HEK293 (cell line): ENCODE measurements around the gene SNX15.

Experiments used
- CTCF ChIA-PET: fragments of 350-600 bp; formaldehyde crosslinking; extraction: SDS; loops from one replicate; lab custom pipeline; 2021; ENCODE audit warnings: antibody characterized with exemption; lab: Yijun Ruan, JAX
- POLR2A ChIA-PET: fragments of 300-600 bp; formaldehyde crosslinking; extraction: SDS; loops from one replicate; lab custom pipeline; 2020; ENCODE audit warnings: antibody characterized with exemption, inconsistent platforms; lab: Yijun Ruan, JAX
- H3K27ac ChIP-seq: fragments of 200-500 bp; sonication (Bioruptor generic); 2 replicates; pipeline ENCODE4 v1.5.1; 2014; ENCODE audit warnings: low read depth, low read length, control low read depth, inconsistent platforms; ENCODE audit errors: extremely low read depth
- H3K36me3 ChIP-seq, 2 experiments: fragments of 200-500 bp in 1 of 2; sonication (Bioruptor generic) in 1 of 2; 1 replicate in 1 of 2; 2 replicates in 1 of 2; pipeline ENCODE4 v1.5.1; 2014 to 2017; ENCODE audit warnings: inconsistent platforms in 2 of 2, low read length in 2 of 2; ENCODE audit not compliant: control insufficient read depth in 2 of 2, insufficient read depth in 1 of 2
- H3K4me1 ChIP-seq: fragments of 200-500 bp; sonication (Bioruptor generic); 2 replicates; pipeline ENCODE4 v1.5.1; 2014; ENCODE audit warnings: mild to moderate bottlenecking, low read length, inconsistent platforms; ENCODE audit not compliant: control insufficient read depth, insufficient read depth
- H3K4me3 ChIP-seq: 2 replicates; pipeline ENCODE4 v1.5.1; 2011; ENCODE audit warnings: low read depth, mild to moderate bottlenecking, control low read depth, low read length, moderate library complexity
- H3K9me3 ChIP-seq: fragments of 200-500 bp; sonication (Bioruptor generic); 2 replicates; pipeline ENCODE4 v1.5.1; 2014; ENCODE audit warnings: low read depth, low read length, inconsistent platforms; ENCODE audit not compliant: control insufficient read depth, insufficient read depth
- ATF2 ChIP-seq: fragments of 450-650 bp; formaldehyde crosslinking; IDR thresholded peaks from 2 replicates; pipeline ENCODE4 v1.5.1; 2016; ENCODE audit warnings: missing biosample characterization, missing genetic modification characterization, low read depth
- GLI4 ChIP-seq: fragments of 450-650 bp; formaldehyde crosslinking; IDR thresholded peaks from 2 replicates; pipeline ENCODE4 v1.5.1; 2016; ENCODE audit warnings: missing biosample characterization, missing genetic modification characterization
- GLIS1 ChIP-seq: fragments of 450-650 bp; formaldehyde crosslinking; IDR thresholded peaks from 2 replicates; pipeline ENCODE4 v1.5.1; 2016; ENCODE audit warnings: missing biosample characterization, missing genetic modification characterization
- KLF1 ChIP-seq: fragments of 450-650 bp; formaldehyde crosslinking; IDR thresholded peaks from 2 replicates; pipeline ENCODE4 v1.5.1; 2016; ENCODE audit warnings: missing biosample characterization, missing genetic modification characterization
- KLF17 ChIP-seq: fragments of 450-650 bp; formaldehyde crosslinking; IDR thresholded peaks from 2 replicates; pipeline ENCODE4 v1.5.1; 2016; ENCODE audit warnings: missing biosample characterization, missing genetic modification characterization
- MZF1 ChIP-seq: fragments of 450-650 bp; formaldehyde crosslinking; IDR thresholded peaks from 2 replicates; pipeline ENCODE4 v1.5.1; 2017; ENCODE audit warnings: missing biosample characterization, missing genetic modification characterization, borderline replicate concordance
- WT1 ChIP-seq: fragments of 450-650 bp; formaldehyde crosslinking; IDR thresholded peaks from 2 replicates; pipeline ENCODE4 v1.5.1; 2016; ENCODE audit warnings: missing biosample characterization, missing genetic modification characterization
- YY2 ChIP-seq: fragments of 450-650 bp; formaldehyde crosslinking; IDR thresholded peaks from 2 replicates; pipeline ENCODE4 v1.5.1; 2016; ENCODE audit warnings: missing biosample characterization, missing genetic modification characterization
- ZBTB11 ChIP-seq: fragments of 450-650 bp; formaldehyde crosslinking; conservative IDR thresholded peaks from 2 replicates; pipeline ENCODE4 v1.5.1; 2016; ENCODE audit warnings: low read depth, missing biosample characterization, missing genetic modification characterization
- ZBTB17 ChIP-seq: fragments of 450-650 bp; formaldehyde crosslinking; IDR thresholded peaks from 2 replicates; pipeline ENCODE4 v1.5.1; 2016; ENCODE audit warnings: missing biosample characterization, missing genetic modification characterization
- ZNF132 ChIP-seq: fragments of 450-650 bp; formaldehyde crosslinking; IDR thresholded peaks from 2 replicates; pipeline ENCODE4 v1.5.1; 2017; ENCODE audit warnings: missing biosample characterization, missing genetic modification characterization, borderline replicate concordance
- ZNF214 ChIP-seq: fragments of 450-650 bp; formaldehyde crosslinking; IDR thresholded peaks from 2 replicates; pipeline ENCODE4 v1.5.1; 2017; ENCODE audit warnings: missing biosample characterization, mild to moderate bottlenecking, missing genetic modification characterization, borderline replicate concordance
- ZNF23 ChIP-seq: fragments of 450-650 bp; formaldehyde crosslinking; IDR thresholded peaks from 2 replicates; pipeline ENCODE4 v1.5.1; 2016; ENCODE audit warnings: missing biosample characterization, missing genetic modification characterization, borderline replicate concordance
- ZNF341 ChIP-seq: fragments of 450-650 bp; formaldehyde crosslinking; IDR thresholded peaks from 2 replicates; pipeline ENCODE4; 2016; ENCODE audit warnings: low read depth, missing biosample characterization, missing genetic modification characterization
- ZNF398 ChIP-seq: fragments of 450-650 bp; formaldehyde crosslinking; IDR thresholded peaks from 2 replicates; pipeline ENCODE4 v1.5.1; 2017; ENCODE audit warnings: missing biosample characterization, missing genetic modification characterization
- ZNF558 ChIP-seq: fragments of 450-650 bp; formaldehyde crosslinking; IDR thresholded peaks from 2 replicates; pipeline ENCODE4 v1.5.1; 2016; ENCODE audit warnings: missing biosample characterization, missing genetic modification characterization
- ZNF560 ChIP-seq: fragments of 450-650 bp; formaldehyde crosslinking; IDR thresholded peaks from 2 replicates; pipeline ENCODE4 v1.5.1; 2017; ENCODE audit warnings: missing biosample characterization, missing genetic modification characterization, borderline replicate concordance
- ZNF596 ChIP-seq: fragments of 450-650 bp; IDR thresholded peaks from 2 replicates; pipeline ENCODE4 v1.5.0; 2018; ENCODE audit warnings: missing biosample characterization, mild to moderate bottlenecking, missing genetic modification characterization, moderate library complexity

The SNX15 gene

GRCh38 chr11:64998141-64998540 lies 29.1 kb upstream of the SNX15 start:
- H3K36me3 ChIP-seq = no peaks in the 10 kb centered on the region
- H3K4me3 ChIP-seq = no peak overlapping the region
- no peak overlapping the region for H3K27ac ChIP-seq
- TF ChIP-seq ZNF558 (no peak), ZNF23 (tag by site-specific recombination) (peak; percentile 96), ZBTB17 (tag by site-specific recombination) (peak; percentile 99), GLI4 (tag by site-specific recombination) (no peak)
- TF ChIP-seq, all 188 proteins: peak for 2
- Histone ChIP-seq H3K4me1 (no peaks in the 10 kb centered on the region), H3K9me3 (no peaks in the 10 kb centered on the region)
- ChIA-PET POLR2A (interaction anchor here (0.6 kb wide), 1 partner anchor 72 kb away, joined by 8 read pairs; no protein-coding TSS in a partner anchor), CTCF (interaction anchor here (0.5 to 3.7 kb wide), 6 partner anchors 14 to 180 kb away, joined by 3 to 15 read pairs (median 4); partner anchors contain the start of gene ARL2)

- H3K36me3 ChIP-seq = no peaks in the 10 kb centered on the region
- no peaks in the 10 kb centered on the region for H3K4me1 ChIP-seq
- ChIA-PET CTCF (interaction anchor here (0.5 to 3.7 kb wide), 5 partner anchors 14 to 179 kb away, joined by 3 to 15 read pairs (median 4); partner anchors contain the start of gene ARL2), POLR2A (interaction anchor here (0.6 kb wide), 1 partner anchor 14 kb away, joined by 4 read pairs; no protein-coding TSS in a partner anchor)
- H3K4me3 ChIP-seq = no peak overlapping the region
- no peak overlapping the region for H3K27ac ChIP-seq
- TF ChIP-seq ZBTB17 (tag by site-specific recombination) = no peak
- peak; percentile 86 for TF ChIP-seq KLF1 (tag by site-specific recombination)
- TF ChIP-seq GLIS1 (tag by site-specific recombination) = peak; percentile 23; the same call in 1 of the 2 replicates
- TF ChIP-seq WT1 (tag by site-specific recombination) = peak; percentile 70; the same call in 1 of the 2 replicates
- TF ChIP-seq ZNF214 = no peak
- TF ChIP-seq KLF17 (tag by site-specific recombination) = peak; percentile 76
- peak; percentile 26; the same call in 1 of the 2 replicates for TF ChIP-seq ZNF398
- 0 out of 2 replicates have a peak, but pooled peaks have one; percentile 17 for TF ChIP-seq ZNF341 (tag by site-specific recombination)
- no peaks in the 10 kb centered on the region for H3K9me3 ChIP-seq
Observed at GRCh38 chr11:64998690-64999431, 28.4 kb upstream of the SNX15 start.

- Histone ChIP-seq H3K36me3 (no peaks in the 10 kb centered on the region), H3K4me1 (no peaks in the 10 kb centered on the region), H3K27ac (no peak overlapping the region), H3K9me3 (no peaks in the 10 kb centered on the region), H3K4me3 (no peak overlapping the region)
- CTCF ChIA-PET = interaction anchor here (1.0 to 3.7 kb wide), 3 partner anchors 14 to 36 kb away, joined by 4 to 15 read pairs (median 5); partner anchors contain the start of gene ARL2
- POLR2A ChIA-PET = interaction anchor here (0.7 kb wide), 1 partner anchor 496 kb away, joined by 3 read pairs; no protein-coding TSS in a partner anchor
- no peak for TF ChIP-seq ZNF560 (tag by site-specific recombination)
- no peak for TF ChIP-seq KLF17 (tag by site-specific recombination)
- no peak for TF ChIP-seq ZBTB11 (tag by site-specific recombination)
- TF ChIP-seq ATF2 = no peak
- TF ChIP-seq ZNF132 (tag by site-specific recombination) = no peak
- TF ChIP-seq YY2 (tag by site-specific recombination) = no peak
- TF ChIP-seq MZF1 (tag by site-specific recombination) = no peak
- TF ChIP-seq ZNF596 (tag by site-specific recombination) = no peak
Observed at GRCh38 chr11:64999478-64999877, 27.8 kb upstream of the SNX15 start.
